HG03095 (cell line): ENCODE data around the gene NELFA.
"Not testable (repeated sequence)": the region's sequence is repeated elsewhere in the genome, so short reads cannot be mapped to it uniquely, and the experiment has no call there.

ENCODE experiments used
- ATAC-seq: cut with Tn5 transposase; IDR thresholded peaks from one replicate; pipeline ENCODE4 v1.9.1; 2021; ENCODE audit warnings: moderate library complexity; ENCODE audit not compliant: unreplicated experiment

The NELFA gene

DNA sequence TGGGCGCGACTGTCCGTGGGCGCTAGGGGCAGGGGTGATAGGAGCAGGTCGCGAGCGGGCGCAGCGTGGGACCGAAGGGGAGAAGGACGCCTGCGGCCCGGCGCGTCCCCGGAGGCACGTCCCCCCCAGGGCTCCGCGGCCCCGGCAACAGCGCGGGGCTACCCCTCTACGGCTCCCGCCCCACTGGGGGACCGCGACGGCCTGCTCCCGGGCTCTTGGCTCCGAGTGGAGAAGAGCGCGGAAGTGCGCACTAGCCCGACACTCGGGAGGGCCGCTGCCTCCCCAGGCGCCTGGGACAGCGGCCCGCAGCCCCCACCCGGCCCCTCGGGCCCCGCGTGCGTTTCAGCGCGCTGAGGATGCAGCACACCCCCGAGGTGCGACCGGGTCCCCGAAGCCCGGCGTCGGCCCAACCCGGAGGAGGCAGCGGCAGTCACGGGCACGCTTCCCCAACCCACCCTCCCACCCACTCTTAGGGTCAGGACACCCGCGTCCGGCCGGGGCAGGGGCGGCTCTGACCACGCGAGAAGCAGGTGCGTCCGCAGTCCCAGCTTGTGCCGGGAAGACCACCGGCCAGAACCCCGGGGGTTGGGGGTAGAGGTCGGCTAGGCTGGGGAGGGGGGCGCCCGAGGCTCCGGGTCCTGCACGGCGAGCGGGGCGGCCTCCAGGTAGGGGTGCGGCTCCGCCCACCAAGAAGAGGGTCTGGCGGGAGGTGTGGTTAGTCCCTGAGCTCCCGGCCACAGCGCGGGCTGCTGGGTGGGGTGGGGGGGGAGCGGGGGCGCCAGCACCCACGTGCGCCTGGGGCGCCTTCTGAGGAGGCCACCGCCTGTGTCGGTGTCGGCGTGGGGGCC, 31.8 kb upstream of the NELFA start:
- ATAC-seq: no peak

DNA sequence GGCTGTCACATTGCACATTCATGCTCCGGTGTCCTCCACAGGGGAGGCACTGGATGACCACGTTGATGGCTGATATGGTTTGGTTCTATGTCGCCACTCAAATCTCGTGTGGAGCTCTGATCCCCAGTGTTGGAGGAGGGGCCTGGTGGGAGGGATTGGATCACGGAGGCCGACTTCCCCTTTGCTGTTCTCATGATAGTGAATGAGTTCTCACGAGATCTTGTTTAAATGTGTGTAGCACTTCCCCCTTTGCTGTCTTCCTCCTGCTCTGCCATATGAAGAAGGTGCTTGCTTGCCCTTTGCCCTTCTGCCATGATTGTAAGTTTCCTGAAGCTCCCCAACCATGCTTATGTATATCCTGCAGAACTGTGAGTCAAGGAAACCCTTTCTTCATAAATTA, 28.1 kb upstream of the NELFA start:
- ATAC-seq: no peak

DNA sequence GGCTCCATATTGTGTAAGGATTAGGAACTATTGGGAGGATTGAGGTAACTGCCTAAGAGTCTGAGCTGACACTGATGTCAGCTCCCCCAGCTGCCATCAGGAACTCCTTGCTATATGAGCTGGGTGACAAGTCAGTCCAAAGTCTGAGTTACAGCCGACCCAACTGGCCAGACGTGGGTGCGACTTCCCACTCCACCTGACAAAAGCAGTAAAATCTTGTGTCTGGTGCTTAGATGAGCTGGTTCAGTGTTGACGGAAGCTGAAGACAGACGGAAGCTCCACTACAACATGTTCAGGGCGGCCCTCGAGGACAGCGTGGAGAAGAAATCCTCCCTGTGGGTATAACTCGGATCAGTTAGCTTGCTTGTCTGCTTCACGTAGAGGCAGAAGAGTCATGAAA, 27.6 kb upstream of the NELFA start:
- ATAC-seq: no peak

DNA sequence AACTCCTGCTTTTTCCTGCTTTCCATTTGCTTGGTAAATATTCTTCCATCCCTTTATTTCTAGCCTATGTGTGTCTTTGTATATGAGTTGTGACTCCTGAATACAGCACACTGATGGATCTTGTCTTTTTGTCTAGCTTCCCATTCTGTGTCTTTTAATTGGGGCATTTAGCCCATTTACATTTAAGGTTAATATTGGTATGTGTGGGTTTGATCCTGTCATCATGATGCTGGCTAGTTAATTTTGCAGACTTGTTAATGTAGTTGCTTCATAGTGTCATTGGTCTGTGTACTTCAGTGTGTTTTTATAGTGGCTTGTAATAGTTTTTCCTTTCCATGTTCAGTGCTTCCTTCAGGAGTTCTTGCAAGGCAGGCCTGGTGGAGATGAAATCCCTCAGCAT, 22.4 kb upstream of the NELFA start:
- not testable (repeated sequence) for ATAC-seq

DNA sequence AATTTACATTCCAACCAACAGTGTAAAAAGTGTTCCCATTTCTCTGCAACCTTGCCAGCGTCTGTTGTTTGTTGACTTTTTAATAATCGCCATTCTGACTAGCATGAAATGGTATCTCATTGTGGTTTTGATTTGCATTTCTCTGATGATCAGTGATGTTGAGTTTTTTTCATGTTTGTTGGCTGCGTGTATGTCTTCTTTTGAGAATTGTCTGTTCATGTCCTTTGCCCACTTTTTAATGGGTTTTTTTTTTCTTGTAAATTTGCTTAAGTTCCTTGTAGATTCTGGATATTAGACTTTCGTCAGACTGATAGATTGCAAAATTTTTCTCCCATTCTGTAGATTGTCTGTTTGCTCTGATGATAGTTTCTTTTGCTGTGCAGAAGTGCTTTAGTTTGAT, 18.3 kb upstream of the NELFA start:
- not testable (repeated sequence) for ATAC-seq

DNA sequence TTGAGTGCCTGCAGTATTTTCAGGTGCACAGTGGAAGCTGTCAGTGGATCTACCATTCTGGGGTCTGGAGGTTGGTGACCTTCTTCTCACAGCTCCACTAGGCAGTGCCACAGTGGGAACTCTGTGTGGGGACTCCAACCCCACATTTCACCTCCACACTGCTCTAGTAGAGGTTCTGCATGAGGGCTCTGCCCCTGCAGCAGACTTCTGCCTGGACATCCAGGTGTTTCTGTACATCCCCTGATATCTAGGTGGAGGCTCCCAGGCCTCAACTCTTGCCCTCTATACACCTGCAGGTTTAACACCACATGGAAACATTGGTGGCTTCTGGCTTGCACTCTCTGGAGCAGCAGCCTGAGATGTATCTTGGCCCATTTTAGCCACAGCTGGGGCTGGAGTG, 17.0 kb upstream of the NELFA start:
- ATAC-seq: no peak

DNA sequence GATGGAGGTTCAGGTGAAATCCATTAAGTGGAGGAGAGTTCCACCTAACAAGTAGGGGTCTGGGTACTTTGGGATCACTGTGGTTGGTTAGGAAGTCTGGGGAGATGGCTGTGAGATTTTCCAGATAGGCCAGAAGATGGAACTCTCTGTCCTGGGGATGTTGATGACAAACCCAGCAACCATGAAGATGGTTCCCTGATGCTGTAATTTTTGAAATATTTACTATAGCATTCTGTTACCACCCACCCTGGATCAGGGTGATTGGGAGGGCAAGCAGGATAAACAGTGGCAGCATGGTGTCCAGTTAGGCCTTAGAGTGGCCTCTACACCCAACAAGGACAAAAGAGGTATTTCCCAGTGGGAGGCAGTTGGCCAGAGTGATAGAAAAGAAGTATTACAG, 15.9 kb upstream of the NELFA start:
- no peak for ATAC-seq

DNA sequence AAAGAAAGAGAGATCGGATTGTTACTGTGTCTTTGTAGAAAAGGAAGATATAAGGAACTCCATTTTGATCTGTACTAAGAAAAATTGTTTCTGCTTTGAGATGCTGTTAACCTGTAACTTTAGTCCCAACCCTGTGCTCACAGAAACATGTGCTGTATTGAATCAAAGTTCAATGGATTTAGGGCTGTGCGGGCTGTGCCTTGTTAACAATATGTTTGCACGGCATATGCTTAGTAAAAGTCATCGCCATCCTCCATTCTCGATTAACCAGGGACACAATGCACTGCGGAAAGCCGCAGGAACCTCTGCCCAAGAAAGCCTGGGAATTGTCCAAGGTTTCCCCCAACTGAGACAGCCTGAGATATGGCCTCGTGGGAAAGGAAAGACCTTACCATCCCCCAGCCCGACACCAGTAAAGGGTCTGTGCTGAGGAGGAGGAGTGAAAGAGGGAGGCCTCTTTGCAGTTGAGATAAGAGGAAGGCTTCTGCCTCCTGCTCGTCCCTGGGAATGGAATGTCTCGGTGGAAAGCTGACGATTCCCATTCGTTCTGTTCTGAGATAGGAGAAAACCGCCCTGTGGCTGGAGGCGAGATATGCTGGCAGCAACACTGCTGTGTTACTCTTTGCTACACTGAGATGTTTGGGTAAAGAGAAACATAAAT, 12.7 kb upstream of the NELFA start:
- ATAC-seq: not testable (repeated sequence)

DNA sequence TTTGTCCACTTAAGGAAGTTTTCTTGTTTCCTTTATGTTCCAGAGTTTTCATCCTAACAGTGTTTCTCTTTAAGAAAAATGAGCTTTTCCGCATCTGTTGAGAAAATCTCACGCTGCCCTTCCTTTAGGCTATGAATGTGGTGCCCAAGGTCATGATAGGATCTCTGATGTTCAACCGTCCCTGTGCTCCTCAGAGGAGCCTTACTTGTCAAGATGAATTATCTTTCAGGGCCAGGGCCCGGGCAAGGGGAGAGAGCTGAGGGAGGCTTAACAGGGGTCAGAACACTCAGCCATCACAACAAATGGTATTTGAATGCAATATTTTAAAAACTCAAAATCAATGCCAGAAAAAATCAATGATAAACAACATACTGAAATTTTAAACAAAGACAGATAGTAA, 6.2 kb upstream of the NELFA start:
- ATAC-seq: no peak

DNA sequence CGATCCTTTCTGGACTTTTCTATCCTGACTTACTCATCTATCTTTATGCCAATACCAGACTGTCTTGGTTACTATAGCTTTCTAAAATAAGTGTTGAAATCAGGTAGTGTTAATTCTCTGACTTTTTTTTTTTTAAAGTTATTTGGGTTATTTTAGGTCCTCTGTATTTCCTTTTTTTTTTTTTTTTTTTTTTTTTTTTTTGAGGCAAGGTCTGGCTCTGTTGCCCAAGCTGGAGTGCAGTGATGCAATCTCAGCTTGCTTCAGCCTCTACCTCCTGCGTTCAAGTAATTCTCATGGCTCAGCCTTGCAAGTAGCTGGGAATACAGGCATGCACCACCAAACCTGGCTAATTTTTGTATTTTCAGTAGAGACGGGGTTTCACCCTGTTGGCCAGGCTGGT, 2.8 kb upstream of the NELFA start:
- no peak for ATAC-seq

DNA sequence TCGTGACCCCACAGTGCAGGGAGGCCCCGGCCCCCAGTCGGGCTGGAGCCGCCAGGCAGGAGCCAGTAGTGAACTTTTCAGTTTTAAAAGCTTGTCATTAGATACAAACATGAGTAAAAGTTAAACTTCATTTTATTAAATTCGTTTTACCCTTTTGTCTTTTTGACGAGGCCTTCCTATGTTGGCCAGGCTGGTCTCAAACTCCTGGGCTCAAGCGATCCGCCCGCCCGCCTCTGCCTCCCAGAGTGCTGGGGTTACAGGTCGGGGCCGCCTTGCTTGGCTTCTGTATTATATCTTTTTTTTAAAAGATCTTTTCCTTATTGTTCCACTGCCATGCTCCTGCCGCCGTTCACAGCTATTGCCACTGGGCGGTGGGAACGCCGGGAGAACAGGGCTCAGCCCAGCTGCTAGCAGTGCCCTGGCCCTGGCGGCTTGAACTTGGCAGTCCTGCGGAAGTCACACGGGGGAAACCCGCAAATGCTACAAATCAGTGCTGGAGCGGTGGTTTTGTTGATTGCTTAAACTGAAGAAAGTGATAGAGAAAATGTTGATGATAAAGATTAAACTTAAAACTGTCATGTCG, 968 bp upstream of the NELFA start:
- ATAC-seq: peak; percentile 22

DNA sequence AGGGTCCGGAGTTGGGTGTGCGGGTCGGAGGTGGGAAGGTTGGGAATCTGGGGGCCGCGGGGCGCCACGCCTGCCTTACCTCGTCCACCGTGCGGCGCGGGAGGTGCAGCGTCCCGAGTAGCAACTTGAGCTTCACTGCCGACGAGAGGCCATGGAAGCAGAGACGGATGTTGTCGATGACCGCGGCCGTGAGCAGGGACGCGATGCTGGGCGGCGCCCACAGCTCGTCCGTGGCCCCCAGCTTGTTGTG, 178 bp downstream of the NELFA start:
- ATAC-seq: no peak

DNA sequence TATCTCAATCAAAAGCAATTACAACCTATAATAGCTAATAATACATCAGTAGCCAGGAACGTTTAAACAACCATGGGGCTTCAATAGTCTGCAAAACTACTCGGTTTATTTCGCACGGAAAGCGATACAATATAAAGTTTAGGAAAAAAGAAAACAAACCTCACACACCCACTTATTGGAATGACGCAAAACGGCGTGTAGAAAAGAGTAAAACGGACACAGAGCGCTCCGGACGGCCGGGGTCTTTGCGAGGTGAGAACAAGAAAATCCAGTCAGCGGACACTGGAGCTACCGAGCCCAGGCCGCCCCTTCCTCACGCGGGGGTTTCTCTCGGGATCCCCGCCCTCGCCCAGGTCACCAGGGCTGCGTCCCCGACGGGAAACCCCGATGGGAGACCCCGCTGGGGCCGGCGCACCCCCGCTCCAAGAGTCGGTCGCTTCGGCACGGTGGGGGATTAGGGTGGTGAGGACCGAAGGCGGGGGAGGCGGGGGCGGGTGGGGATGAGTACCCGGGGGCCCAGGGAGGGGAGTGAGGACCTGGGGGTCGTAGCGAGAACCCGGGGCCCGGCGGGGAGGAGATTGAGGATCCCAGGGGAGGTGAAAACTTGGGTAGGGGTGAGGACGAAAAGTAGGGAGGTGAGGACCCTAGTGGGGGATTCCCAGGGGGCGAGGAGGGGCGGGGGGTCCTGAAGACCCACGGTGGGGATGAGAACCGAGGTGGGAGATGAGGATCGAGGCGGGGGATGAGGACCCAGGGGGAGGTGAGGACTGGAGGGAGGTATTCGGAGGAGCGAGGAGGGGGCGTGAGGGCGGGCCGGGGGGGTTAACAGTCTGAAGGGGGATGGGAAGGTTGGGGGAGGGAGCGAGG, 737 bp downstream of the NELFA start:
- ATAC-seq: no peak

DNA sequence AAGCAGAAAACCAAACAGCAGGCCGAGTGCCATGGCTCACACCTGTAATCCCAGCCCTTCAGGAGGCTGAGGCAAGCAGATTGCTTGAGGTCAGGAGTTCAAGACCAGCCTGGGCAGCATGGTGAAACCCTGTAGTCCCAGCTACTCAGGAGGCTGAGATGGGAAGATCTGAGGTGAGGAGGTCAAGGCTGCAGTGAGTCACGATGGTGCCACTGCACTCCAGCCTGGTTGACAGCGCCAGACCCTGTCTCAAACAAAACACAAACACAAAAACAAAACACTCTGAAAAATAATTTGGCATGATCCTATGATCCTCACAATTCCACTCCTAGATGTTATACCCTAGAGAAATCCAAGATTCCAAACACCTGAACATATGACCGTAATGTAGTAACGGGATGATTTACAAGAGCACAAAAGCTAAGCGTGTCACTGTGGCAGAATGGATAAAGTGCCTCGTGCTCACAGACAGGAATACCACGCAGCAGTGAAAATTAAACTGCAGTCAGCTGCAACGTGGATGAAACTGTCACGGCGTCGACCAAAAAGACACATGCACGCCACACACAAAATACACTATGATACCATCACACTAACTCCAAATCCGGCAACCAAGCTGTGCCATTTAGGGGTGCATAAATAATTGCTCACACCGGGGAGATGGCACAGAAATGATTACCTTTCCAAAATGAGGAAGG, 1.7 kb downstream of the NELFA start:
- ATAC-seq: no peak

DNA sequence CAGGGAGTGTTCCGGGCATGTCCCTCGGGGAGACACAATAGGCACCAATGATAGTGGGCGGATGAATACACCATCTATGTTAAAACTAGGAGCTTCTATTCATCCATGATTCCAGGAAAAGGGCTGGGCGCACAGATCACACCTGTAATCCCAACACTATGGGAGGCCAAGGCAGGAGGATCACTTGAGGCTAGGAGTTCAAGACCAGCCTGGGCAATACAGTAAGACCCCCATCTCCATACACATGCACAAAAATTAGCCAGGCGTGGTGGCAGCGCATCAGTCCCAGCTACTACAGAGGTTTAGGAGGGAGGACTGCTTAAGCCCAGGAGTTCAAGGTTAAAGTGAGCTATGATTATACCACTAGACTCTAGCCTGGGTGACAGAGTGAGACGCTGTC, 2.4 kb downstream of the NELFA start:
- ATAC-seq: no peak

DNA sequence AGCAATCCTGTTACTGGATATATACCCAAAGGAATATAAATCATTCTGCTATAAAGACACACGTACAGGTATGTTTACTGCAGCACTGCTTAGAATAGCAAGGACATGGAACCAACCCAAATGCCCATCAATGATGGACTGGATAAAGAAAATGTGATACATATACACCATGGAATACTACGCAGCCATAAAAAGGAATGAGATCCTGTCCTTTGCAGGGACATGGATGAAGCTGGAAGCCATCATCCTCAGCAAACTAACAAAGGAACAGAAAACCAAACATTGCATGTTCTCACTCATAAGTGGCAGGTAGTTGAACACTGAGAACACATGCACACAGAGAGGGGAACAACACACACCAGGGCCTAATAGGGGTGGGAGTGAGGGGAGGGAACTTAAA, 5.4 kb downstream of the NELFA start:
- ATAC-seq: not testable (repeated sequence)

DNA sequence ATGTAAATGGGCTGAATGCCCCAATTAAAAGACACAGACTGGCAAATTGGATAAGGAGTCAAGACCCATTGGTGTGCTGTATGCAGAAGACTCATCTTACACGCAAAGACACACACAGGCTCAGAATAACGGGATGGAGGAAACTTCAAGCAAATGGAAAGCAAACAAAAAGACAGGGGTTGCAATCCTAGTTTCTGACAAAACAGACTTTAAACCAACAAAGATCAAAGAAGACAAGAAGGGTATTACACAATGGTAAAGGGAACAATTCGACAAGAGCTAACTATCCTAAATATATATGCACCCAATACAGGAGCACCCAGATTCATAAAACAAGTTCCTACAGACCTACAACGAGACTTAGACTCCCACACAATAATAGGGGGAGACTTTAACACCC, 9.5 kb downstream of the NELFA start:
- ATAC-seq: not testable (repeated sequence)

DNA sequence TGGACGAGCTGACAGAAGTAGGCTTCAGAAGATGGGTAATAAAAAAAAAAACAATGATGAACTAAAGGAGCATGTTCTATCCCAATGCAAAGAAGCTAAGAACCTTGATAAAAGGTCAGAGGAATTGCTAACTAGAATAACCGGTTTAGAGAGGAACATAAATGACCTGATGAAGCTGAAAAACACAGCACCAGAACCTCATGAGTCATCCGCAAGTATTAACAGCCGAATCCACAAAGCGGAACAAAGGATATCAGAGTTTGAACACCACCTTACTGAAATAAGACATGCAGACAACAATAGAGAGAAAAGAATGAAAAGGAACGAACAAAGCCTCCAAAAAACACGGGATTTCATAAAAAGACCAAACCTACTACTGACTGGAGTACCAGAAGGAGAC, 10.5 kb downstream of the NELFA start:
- ATAC-seq: no peak

DNA sequence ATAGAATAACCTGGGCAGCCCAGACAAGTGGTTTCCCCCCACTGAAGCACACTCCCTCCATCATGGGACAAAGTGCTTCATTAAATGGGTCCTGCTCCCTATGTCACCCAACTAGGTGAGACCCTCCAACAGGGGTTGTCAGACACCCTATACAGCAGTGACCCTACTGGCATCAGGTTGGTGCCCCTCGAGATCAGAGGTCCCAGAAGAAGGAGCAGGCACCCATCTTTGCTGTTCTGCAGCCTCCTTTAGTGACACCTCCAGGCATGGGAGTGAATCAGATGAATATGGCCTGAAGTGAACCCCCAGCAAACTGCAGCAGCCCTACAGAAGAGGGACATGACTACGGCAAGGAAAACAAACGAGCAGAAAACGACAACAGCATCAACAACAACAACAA, 11.1 kb downstream of the NELFA start:
- ATAC-seq: no peak

DNA sequence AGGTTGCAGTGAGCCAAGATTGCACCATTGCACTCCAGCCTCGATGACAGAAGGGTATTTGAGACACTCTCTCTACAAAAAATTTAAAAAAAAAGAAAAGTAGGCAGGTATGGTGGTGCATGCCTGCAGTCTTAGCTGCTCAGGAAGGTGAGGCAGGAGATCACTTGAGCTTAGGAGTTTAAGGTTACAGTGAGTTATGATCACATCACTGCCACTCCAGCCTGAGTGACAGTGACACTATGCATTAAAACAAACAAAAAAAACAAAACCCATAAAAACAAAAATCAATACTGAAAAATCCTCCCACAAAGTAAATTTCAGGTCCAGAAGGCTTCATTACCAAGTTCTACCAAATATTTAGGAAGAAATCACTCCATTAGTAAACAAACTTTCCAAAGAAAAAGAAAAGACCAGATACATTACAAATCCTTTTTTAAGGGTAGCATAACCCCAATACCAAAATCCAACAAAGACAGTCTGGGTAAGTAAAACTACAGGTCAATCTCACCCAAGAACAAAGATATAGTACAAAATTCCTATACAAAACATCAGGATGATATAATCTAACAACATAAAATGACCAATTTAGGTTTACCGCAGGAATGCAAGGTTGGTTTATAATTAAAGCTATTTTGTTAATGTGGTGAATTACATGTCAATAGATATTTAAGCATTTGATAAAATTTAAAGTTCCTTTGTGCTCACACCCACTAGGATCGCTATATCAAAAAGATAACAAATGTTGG, 11.7 kb downstream of the NELFA start:
- no peak for ATAC-seq
